Neural progenitor cell (in vitro differentiated cells): ENCODE measurements around the gene TNNT3. TPM values are rescaled to one million over a fixed set of nuclear protein-coding genes. Genes with fewer than 3 reads are reported as not detected.

ENCODE experiments used
- DNase-seq: peaks from one replicate; pipeline ENCODE4 v3.0.0-alpha.2; 2016; ENCODE audit warnings: low spot score
- H2AFZ ChIP-seq: fragments of 200-600 bp; sonication (generic); replicated peaks from 2 replicates; pipeline ENCODE4 v1.6.1; 2016; ENCODE audit warnings: antibody characterized with exemption
- H3F3A ChIP-seq: fragments of 200-600 bp; sonication (generic); 2 replicates; pipeline ENCODE4 v1.6.1; 2016; ENCODE audit warnings: antibody characterized with exemption, low read depth
- H3K27ac ChIP-seq: fragments of 200-600 bp; sonication (generic); 2 replicates; pipeline ENCODE4 v1.5.1; 2016; ENCODE audit warnings: mild to moderate bottlenecking
- H3K27me3 ChIP-seq: fragments of 200-600 bp; sonication (generic); 2 replicates; pipeline ENCODE4 v1.6.1; 2016; ENCODE audit warnings: mild to moderate bottlenecking, moderate library complexity
- H3K36me3 ChIP-seq: fragments of 200-600 bp; sonication (generic); 2 replicates; pipeline ENCODE4 v1.5.1; 2016
- H3K4me1 ChIP-seq: fragments of 200-600 bp; sonication (generic); 2 replicates; pipeline ENCODE4 v1.6.1; 2016; ENCODE audit warnings: mixed run types
- H3K4me2 ChIP-seq: fragments of 200-600 bp; sonication (generic); 2 replicates; pipeline ENCODE4 v1.6.1; 2016
- H3K4me3 ChIP-seq: fragments of 200-600 bp; sonication (generic); 2 replicates; pipeline ENCODE4 v1.5.1; 2016
- H3K79me2 ChIP-seq: fragments of 200-600 bp; sonication (generic); 2 replicates; pipeline ENCODE4 v1.6.1; 2016; ENCODE audit warnings: low read depth
- H3K9ac ChIP-seq: fragments of 200-600 bp; sonication (generic); 2 replicates; pipeline ENCODE4 v1.6.1; 2016
- H3K9me3 ChIP-seq: fragments of 200-600 bp; sonication (generic); 2 replicates; pipeline ENCODE4 v1.5.1; 2016; ENCODE audit warnings: low read depth
- H4K20me1 ChIP-seq: fragments of 200-600 bp; sonication (generic); 2 replicates; pipeline ENCODE4 v1.6.1; 2016; ENCODE audit warnings: low read depth
- H3K27ac Mint-ChIP-seq: 3 replicates; pipeline ENCODE4 v1.8.0; 2021; ENCODE audit warnings: mixed read lengths
- H3K27me3 Mint-ChIP-seq: 2 replicates; pipeline ENCODE4 v1.8.0; 2022; ENCODE audit warnings: low read depth, mild to moderate bottlenecking, inconsistent platforms, moderate library complexity, mixed read lengths; ENCODE audit not compliant: insufficient read depth
- H3K36me3 Mint-ChIP-seq: 3 replicates; pipeline ENCODE4 v1.8.0; 2021; ENCODE audit warnings: mixed read lengths
- H3K4me1 Mint-ChIP-seq: 3 replicates; pipeline ENCODE4 v1.8.0; 2021; ENCODE audit warnings: mixed read lengths
- H3K4me3 Mint-ChIP-seq: 3 replicates; pipeline ENCODE4 v1.8.0; 2021; ENCODE audit warnings: mild to moderate bottlenecking, moderate library complexity, mixed read lengths
- H3K9me3 Mint-ChIP-seq: 3 replicates; pipeline ENCODE4 v1.8.0; 2020; ENCODE audit warnings: mixed read lengths
- CTCF ChIP-seq: fragments of 200-600 bp; sonication (generic); IDR thresholded peaks from 2 replicates; pipeline ENCODE4 v1.5.1; 2017; ENCODE audit warnings: antibody characterized with exemption, mild to moderate bottlenecking
- EZH2 ChIP-seq: fragments of 200-600 bp; sonication (generic); IDR thresholded peaks from 2 replicates; pipeline ENCODE4 v1.6.1; 2017; ENCODE audit warnings: antibody characterized with exemption, mild to moderate bottlenecking, moderate library complexity
- EZH2phosphoT487 ChIP-seq: fragments of 200-600 bp; sonication (generic); IDR thresholded peaks from 2 replicates; pipeline ENCODE4 v1.6.1; 2017; ENCODE audit warnings: antibody characterized with exemption
- total RNA-seq: library from RNA; depleted of rRNA; stranded (reverse); fragments of >200 nt; gene quantifications from 2 replicates; pipeline ENCODE4 v1.2.3, GENCODE V29; 2015; ENCODE audit warnings: low replicate concordance

TNNT3 gene
- total RNA-seq, 1 donor from 2014 or later = 0.92 TPM

GRCh38 chr11:1970956-1971355 lies 51.5 kb downstream of the TNNT3 start:
- no peak overlapping the region for H3K27ac ChIP-seq

GRCh38 chr11:1975185-1975584 lies 55.7 kb downstream of the TNNT3 start:
- Mint-ChIP-seq H3K4me1 (no peaks in the 10 kb centered on the region), H3K27me3 (no peaks in the 10 kb centered on the region)
- H3K4me3 ChIP-seq = no peak overlapping the region

More at GRCh38 chr11:1970956-1971355, 51.5 kb downstream of the TNNT3 start:
- no peaks in the 10 kb centered on the region for H3K27me3 ChIP-seq
- no peak overlapping the region for H3K4me3 ChIP-seq
- Mint-ChIP-seq H3K27ac (no peak overlapping the region), H3K4me1 (no peaks in the 10 kb centered on the region), H3K36me3 (no peaks in the 10 kb centered on the region), H3K9me3 (no peaks in the 10 kb centered on the region), H3K27me3 (no peaks in the 10 kb centered on the region), H3K4me3 (no peak overlapping the region)
- no peaks in the 10 kb centered on the region for H4K20me1 ChIP-seq
- no peaks in the 10 kb centered on the region for H3K79me2 ChIP-seq
- no peaks in the 10 kb centered on the region for H3K9me3 ChIP-seq
- H2AFZ ChIP-seq = no peak overlapping the region
- DNase-seq = no peak
- H3K4me2 ChIP-seq = no peak overlapping the region
- H3K4me1 ChIP-seq = no peaks in the 10 kb centered on the region
- TF ChIP-seq EZH2phosphoT487 = no peak
- TF ChIP-seq EZH2 = no peak
- no peak for TF ChIP-seq CTCF
- H3K36me3 ChIP-seq = no peaks in the 10 kb centered on the region
- no peak overlapping the region for H3K9ac ChIP-seq
- H3F3A ChIP-seq = no peaks in the 10 kb centered on the region

GRCh38 chr11:1978720-1979473 lies 59.4 kb downstream of the TNNT3 start:
- no peaks in the 10 kb centered on the region for H4K20me1 ChIP-seq
- Mint-ChIP-seq H3K4me3 (no peak overlapping the region), H3K9me3 (no peaks in the 10 kb centered on the region), H3K27me3 (no peaks in the 10 kb centered on the region), H3K27ac (no peak overlapping the region), H3K36me3 (no peaks in the 10 kb centered on the region), H3K4me1 (no peaks in the 10 kb centered on the region)
- H3F3A ChIP-seq = no peaks in the 10 kb centered on the region
- no peak overlapping the region for H3K27ac ChIP-seq
- TF ChIP-seq EZH2 (no peak), EZH2phosphoT487 (no peak)
- no peaks in the 10 kb centered on the region for H3K4me1 ChIP-seq
- H3K9me3 ChIP-seq = no peaks in the 10 kb centered on the region
- H3K79me2 ChIP-seq = no peaks in the 10 kb centered on the region
- no peaks in the 10 kb centered on the region for H3K27me3 ChIP-seq
- no peak overlapping the region for H3K4me3 ChIP-seq
- DNase-seq = no peak
- H2AFZ ChIP-seq = no peak overlapping the region
- no peaks in the 10 kb centered on the region for H3K36me3 ChIP-seq
- no peak overlapping the region for H3K9ac ChIP-seq
- H3K4me2 ChIP-seq = no peak overlapping the region

More at GRCh38 chr11:1975185-1975584, 55.7 kb downstream of the TNNT3 start:
- H3K27ac Mint-ChIP-seq = no peak overlapping the region
- Histone ChIP-seq H3K9ac (no peak overlapping the region), H3K4me1 (no peaks in the 10 kb centered on the region), H3K36me3 (no peaks in the 10 kb centered on the region), H3K79me2 (no peaks in the 10 kb centered on the region), H3K27me3 (no peaks in the 10 kb centered on the region), H4K20me1 (no peaks in the 10 kb centered on the region), H2AFZ (no peak overlapping the region), H3K4me2 (no peak overlapping the region), H3K27ac (no peak overlapping the region), H3F3A (no peaks in the 10 kb centered on the region), H3K9me3 (no peaks in the 10 kb centered on the region)
- no peak for TF ChIP-seq CTCF
- no peak for TF ChIP-seq EZH2phosphoT487
- no peak for TF ChIP-seq EZH2
- no peak overlapping the region for H3K4me3 Mint-ChIP-seq
- DNase-seq = no peak
- no peaks in the 10 kb centered on the region for H3K9me3 Mint-ChIP-seq
- H3K36me3 Mint-ChIP-seq = no peaks in the 10 kb centered on the region

- Histone ChIP-seq H3K4me2 (no peak overlapping the region), H3K27me3 (no peaks in the 10 kb centered on the region), H2AFZ (no peak overlapping the region), H3K4me1 (no peaks in the 10 kb centered on the region), H3K27ac (no peak overlapping the region), H4K20me1 (no peaks in the 10 kb centered on the region), H3K36me3 (no peaks in the 10 kb centered on the region), H3F3A (no peaks in the 10 kb centered on the region), H3K9me3 (no peaks in the 10 kb centered on the region), H3K9ac (no peak overlapping the region), H3K79me2 (no peaks in the 10 kb centered on the region), H3K4me3 (no peak overlapping the region)
- Mint-ChIP-seq H3K9me3 (no peaks in the 10 kb centered on the region), H3K36me3 (no peaks in the 10 kb centered on the region), H3K27ac (no peak overlapping the region), H3K4me1 (no peaks in the 10 kb centered on the region), H3K4me3 (no peak overlapping the region), H3K27me3 (no peaks in the 10 kb centered on the region)
- TF ChIP-seq EZH2 (no peak), CTCF (no peak), EZH2phosphoT487 (no peak)
- DNase-seq = no peak
Observed at GRCh38 chr11:1979607-1980006, 60.1 kb downstream of the TNNT3 start.
